A549 (cell line): ENCODE data around the gene SIAH3.

Experiments
- CHD2 ChIP-seq: fragments of 150-350 bp; IDR thresholded peaks from 2 replicates; pipeline ENCODE4 v1.6.1; 2014; ENCODE audit warnings: low read length; ENCODE audit not compliant: partially characterized antibody
- CTCF ChIP-seq: fragments of >200 bp; sonication (Bioruptor Twin); formaldehyde crosslinking; IDR thresholded peaks from 3 replicates; pipeline ENCODE4 v1.5.1; 2016
- EP300 ChIP-seq, 2 experiments: fragments of >200 bp; sonication (Bioruptor Twin); formaldehyde crosslinking; IDR thresholded peaks; 2 replicates in 1 of 2; 3 replicates in 1 of 2; pipeline ENCODE4 v1.6.1; 2016 to 2017
- MAX ChIP-seq: IDR thresholded peaks from 2 replicates; pipeline ENCODE4 v1.6.1; 2012
- POLR2A ChIP-seq: IDR thresholded peaks from 2 replicates; pipeline ENCODE4 v1.6.1; 2012; ENCODE audit warnings: mild to moderate bottlenecking, low read length
- RCOR1 ChIP-seq: fragments of 150-350 bp; IDR thresholded peaks from 2 replicates; pipeline ENCODE4 v1.6.1; 2014; ENCODE audit warnings: antibody characterized with exemption, low read length, low read depth
- REST ChIP-seq: fragments of 200-600 bp; sonication (generic); IDR thresholded peaks from 2 replicates; pipeline ENCODE4 v1.6.1; 2016; ENCODE audit warnings: antibody characterized with exemption, mild to moderate bottlenecking, moderate library complexity
- RFX5 ChIP-seq: fragments of 450-650 bp; IDR thresholded peaks from 2 replicates; pipeline ENCODE4 v1.7.1; 2014; ENCODE audit warnings: antibody characterized with exemption, mild to moderate bottlenecking, moderate library complexity
- SMC3 ChIP-seq: fragments of >200 bp; sonication (Bioruptor Twin); formaldehyde crosslinking; IDR thresholded peaks from 3 replicates; pipeline ENCODE4 v1.6.1; 2018; ENCODE audit warnings: inconsistent platforms
- SREBF2 ChIP-seq: fragments of 450-650 bp; IDR thresholded peaks from 2 replicates; pipeline ENCODE4 v1.6.1; 2014; ENCODE audit warnings: mild to moderate bottlenecking, moderate library complexity

- TF ChIP-seq CTCF (no peak), EP300 (IDR thresholded peaks at IDR 0.05) (no peak), POLR2A (no peak), CHD2 (no peak), RFX5 (no peak), RCOR1 (no peak), SREBF2 (no peak), SMC3 (no peak), REST (no peak), MAX (no peak)
These were observed 29.7 kb downstream of the SIAH3 start for GRCh38 chr13:45821811-45822210.
